ENCODE measurements around the gene HGFAC.

DNA sequence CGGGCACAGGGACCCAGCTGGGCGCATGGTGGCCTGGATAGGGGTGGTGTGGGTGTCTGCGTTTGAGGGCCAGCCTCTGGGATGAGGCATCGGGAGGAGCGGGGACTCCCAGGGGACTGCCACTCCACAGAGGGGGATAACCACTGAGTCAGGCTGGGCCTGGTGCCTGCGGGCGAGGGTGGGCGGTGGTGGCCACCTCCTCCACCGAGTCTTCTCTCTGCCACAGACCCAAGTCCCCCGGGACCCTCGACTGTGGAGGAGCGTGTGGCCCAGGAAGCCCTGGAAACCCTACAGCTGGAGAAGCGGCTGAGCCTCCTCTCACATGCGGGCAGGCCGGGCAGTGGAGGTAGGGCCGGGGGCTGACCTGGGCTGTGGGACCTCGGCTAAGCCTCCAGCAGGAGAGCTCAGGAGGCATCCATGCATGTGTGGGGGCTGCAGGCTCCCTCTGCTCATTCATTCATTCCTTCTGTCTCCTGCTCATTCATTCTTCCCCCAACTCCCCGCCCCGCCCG is 47.7 kb downstream of the HGFAC start:
- TF ChIP-seq CTCF (IDR thresholded peaks at IDR 0.05; ENCODE audit: poor library complexity) (no peak), EZH2 (IDR thresholded peaks at IDR 0.05; ENCODE audit: borderline replicate concordance) (no peak), EZH2phosphoT487 (IDR thresholded peaks at IDR 0.05; ENCODE audit: low read depth, severe bottlenecking, unreplicated experiment) (no peak)

All from hepatocyte (in vitro differentiated cells).